Ascending aorta (tissue), 2 donors: ENCODE results near the gene MX2. TPM values are rescaled to one million over a fixed set of nuclear protein-coding genes. Genes with fewer than 3 reads are reported as not detected.

Experiments
- DNase-seq, 2 donors: peaks; one replicate each; pipeline ENCODE4 v3.0.0-alpha.2; 2019; ENCODE audit warnings: low spot score in 2 of 2
- H3K27ac ChIP-seq, 2 donors: fragments of 200-600 bp; sonication (generic); one replicate each; pipeline ENCODE4 v1.5.1; 2016 to 2017; ENCODE audit warnings: mild to moderate bottlenecking in 1 of 2
- H3K27me3 ChIP-seq: fragments of 200-600 bp; sonication (generic); one replicate; pipeline ENCODE4 v1.5.1; 2017
- H3K36me3 ChIP-seq, 2 donors: fragments of 200-600 bp; sonication (generic); one replicate each; pipeline ENCODE4 v1.5.1; 2016
- H3K4me1 ChIP-seq, 2 donors: fragments of 200-600 bp; sonication (generic); one replicate each; pipeline ENCODE4 v1.5.1; 2016 to 2017; ENCODE audit warnings: mild to moderate bottlenecking in 1 of 2
- H3K4me3 ChIP-seq, 2 donors: fragments of 200-600 bp; sonication (generic); one replicate each; pipeline ENCODE4 v1.5.1; 2016 to 2017; ENCODE audit warnings: mild to moderate bottlenecking in 1 of 2
- H3K9me3 ChIP-seq, 2 donors: fragments of 200-600 bp; sonication (generic); one replicate each; pipeline ENCODE4 v1.5.1; 2016
- intact Hi-C: fragments of 100-400 bp; cut with DNase I; formaldehyde crosslinking; loops from one replicate; pipeline ENCODE4 v1.15.1; 2023
- total RNA-seq: library from RNA; depleted of rRNA; stranded (reverse); fragments of >200 nt; gene quantifications from one replicate; pipeline ENCODE4 v1.1.0, GENCODE V29; 2016
- TF ChIP-seq, protein P1 (sequence below), 3 experiments: fragments of 200-600 bp in 2 of 3; fragments of 450-650 bp in 1 of 3; sonication (generic) in 2 of 3; IDR thresholded peaks; one replicate each; pipeline ENCODE4 v1.5.1; 2016 to 2019; ENCODE audit warnings: antibody characterized with exemption in 3 of 3, mild to moderate bottlenecking in 1 of 3, moderate library complexity in 1 of 3

MX2 gene
- total RNA-seq, 1 donor from 2014 or later, result 9.7 TPM

DNA sequence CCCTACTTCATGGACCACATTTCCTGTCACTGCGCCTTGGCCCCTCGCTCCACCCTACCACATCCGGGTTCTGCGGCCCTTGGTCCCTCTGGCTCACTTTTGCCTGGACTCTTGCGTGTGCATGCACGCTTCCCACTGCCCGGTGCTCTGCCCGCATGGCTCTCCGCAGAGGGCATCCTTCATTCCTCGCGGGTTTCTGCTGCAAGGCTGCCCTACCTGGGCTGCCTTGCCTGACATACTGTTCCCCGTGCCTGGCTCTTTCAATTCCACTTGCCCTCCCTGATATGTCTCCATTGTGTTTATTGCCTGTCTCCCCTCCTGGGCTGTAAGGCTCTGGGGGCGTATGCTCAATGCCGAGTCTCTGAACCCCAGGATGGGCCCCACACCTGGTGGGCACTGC lies 26.4 kb downstream of the MX2 start:
- no peak overlapping the region for H3K27ac ChIP-seq
- intact Hi-C loops, result no loop called here
- no peak for DNase-seq

DNA sequence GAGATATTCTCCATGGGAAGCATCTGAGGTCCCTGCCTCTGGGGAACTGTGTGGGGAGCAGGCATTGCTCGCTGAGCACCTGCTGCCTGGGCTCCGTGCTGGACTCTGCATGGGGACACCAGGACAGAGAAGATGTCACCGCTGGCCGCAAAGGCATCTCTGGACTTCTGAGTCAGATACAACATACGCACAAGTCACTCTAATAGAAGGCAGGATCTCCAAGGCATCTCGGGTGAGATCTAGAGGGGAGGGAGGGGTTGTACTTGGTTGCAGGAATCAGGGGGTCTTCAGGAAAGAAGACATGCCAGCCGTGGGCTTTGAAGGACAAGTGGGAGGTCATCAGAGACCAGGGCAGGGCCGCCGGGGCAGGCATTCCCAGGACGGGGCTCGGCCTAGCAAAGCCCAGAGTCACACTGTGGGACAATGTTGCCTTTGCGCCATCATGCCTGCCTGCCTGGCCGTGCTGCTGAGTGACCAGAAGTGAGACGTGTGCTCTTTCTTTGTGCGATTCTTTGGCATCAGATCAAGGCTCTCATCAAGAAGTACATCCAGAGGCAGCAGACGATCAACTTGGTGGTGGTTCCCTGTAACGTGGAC lies 28.3 kb downstream of the MX2 start:
- intact Hi-C loops, result no loop called here
- no peak overlapping the region for H3K27ac ChIP-seq
- TF ChIP-seq, protein P1, sequence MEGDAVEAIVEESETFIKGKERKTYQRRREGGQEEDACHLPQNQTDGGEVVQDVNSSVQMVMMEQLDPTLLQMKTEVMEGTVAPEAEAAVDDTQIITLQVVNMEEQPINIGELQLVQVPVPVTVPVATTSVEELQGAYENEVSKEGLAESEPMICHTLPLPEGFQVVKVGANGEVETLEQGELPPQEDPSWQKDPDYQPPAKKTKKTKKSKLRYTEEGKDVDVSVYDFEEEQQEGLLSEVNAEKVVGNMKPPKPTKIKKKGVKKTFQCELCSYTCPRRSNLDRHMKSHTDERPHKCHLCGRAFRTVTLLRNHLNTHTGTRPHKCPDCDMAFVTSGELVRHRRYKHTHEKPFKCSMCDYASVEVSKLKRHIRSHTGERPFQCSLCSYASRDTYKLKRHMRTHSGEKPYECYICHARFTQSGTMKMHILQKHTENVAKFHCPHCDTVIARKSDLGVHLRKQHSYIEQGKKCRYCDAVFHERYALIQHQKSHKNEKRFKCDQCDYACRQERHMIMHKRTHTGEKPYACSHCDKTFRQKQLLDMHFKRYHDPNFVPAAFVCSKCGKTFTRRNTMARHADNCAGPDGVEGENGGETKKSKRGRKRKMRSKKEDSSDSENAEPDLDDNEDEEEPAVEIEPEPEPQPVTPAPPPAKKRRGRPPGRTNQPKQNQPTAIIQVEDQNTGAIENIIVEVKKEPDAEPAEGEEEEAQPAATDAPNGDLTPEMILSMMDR (IDR thresholded peaks at IDR 0.05), result no peak
- no peak overlapping the region for H3K4me3 ChIP-seq
- H3K4me1 ChIP-seq, result no peaks in the 10 kb centered on the region
- no peaks in the 10 kb centered on the region for H3K27me3 ChIP-seq
- no peaks in the 10 kb centered on the region for H3K9me3 ChIP-seq
- DNase-seq, result no peak
- no peaks in the 10 kb centered on the region for H3K36me3 ChIP-seq

More for the DNA sequence above, 26.4 kb downstream of the MX2 start:
- no peaks in the 10 kb centered on the region for H3K4me1 ChIP-seq
- H3K4me3 ChIP-seq, result no peak overlapping the region
- H3K36me3 ChIP-seq, result no peaks in the 10 kb centered on the region
- H3K9me3 ChIP-seq, result no peaks in the 10 kb centered on the region
- TF ChIP-seq, protein P1 (IDR thresholded peaks at IDR 0.05), result no peak
- H3K27me3 ChIP-seq, result no peaks in the 10 kb centered on the region

DNA sequence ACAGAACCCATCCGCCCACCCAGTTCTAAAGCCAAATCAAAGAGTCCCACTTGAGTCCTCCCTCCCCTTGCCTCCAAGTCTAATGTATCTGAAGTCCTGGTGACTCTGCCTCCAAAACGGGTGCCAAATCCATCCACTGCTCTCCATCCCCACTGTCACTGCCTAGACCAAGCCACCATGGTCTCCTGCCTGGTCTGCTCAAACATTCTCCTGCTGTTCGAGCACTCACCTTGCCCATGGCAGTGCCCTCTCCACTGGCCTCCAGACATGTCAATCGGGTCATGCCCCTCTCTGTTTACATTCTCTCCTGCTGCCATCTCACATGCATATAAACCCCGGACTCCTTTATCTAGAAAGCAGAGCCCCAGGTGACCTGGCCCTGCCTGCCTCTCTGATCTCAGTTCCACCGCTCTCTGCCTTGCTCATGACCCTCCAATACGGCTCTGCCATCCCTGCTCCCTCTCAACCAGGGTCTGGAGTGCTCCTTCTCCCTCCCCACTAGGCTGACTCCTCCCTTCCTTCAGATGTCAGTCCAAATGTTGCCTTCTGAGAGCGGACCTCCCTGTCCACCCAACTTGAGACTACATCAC lies 32.1 kb downstream of the MX2 start:
- TF ChIP-seq, protein P1 (IDR thresholded peaks at IDR 0.05), result no peak
- H3K36me3 ChIP-seq, result no peaks in the 10 kb centered on the region
- intact Hi-C loops, result no loop called here

DNA sequence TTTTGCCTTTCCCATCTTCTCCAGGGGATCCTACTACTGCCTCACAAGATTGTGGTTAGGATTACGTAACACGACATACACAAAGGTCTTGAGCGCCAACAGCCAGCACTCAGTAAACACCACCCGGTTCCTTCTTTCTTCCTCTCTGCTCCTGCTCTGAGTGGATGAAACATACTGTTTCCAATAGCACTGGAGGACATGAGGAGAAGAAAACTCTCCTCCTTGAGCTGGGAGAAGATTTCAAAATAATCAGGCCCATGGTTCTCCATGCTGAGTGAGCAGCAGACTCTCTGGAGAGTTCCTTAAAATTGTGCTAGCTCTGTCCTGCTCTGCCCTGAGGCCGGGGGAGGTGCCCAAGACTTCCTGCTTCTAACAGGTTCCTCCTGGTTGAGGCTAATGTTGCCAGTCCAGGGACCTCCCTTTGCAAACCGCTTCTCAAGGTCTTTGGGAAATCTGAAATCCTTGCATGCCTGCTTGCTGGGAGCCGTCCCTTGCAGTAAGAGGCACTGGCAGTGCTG lies 34.8 kb downstream of the MX2 start:
- no peaks in the 10 kb centered on the region for H3K36me3 ChIP-seq
- TF ChIP-seq, protein P1 (IDR thresholded peaks at IDR 0.05), result no peak

More for the DNA sequence above, 32.1 kb downstream of the MX2 start:
- H3K27ac ChIP-seq, result no peak overlapping the region
- no peaks in the 10 kb centered on the region for H3K27me3 ChIP-seq
- H3K4me3 ChIP-seq, result no peak overlapping the region
- DNase-seq, result no peak
- H3K4me1 ChIP-seq, result no peaks in the 10 kb centered on the region
- no peaks in the 10 kb centered on the region for H3K9me3 ChIP-seq

DNA sequence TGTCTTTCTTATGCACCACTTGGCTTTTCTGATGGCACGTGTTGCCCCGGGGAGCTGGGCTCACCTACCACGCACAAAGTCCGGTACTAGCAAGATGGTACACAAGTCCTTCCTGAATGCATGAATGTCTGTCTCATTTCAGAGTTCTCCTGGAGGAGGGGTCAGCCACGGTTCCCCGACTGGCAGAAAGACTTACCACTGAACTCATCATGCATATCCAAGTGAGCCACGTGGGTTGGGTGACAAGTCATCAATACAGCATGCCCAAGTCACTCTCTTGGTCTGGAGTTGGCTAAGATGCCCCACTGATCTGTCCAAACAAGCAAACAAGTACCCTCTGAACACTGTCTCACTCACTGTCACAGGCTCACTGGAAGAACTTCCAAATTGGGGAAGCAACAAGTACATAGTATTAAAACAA lies 35.7 kb downstream of the MX2 start:
- intact Hi-C loops, result no loop called here
- Histone ChIP-seq H3K4me3 (no peak overlapping the region), H3K4me1 (no peaks in the 10 kb centered on the region), H3K27ac (no peak overlapping the region), H3K9me3 (no peaks in the 10 kb centered on the region), H3K36me3 (no peaks in the 10 kb centered on the region), H3K27me3 (no peaks in the 10 kb centered on the region)
- no peak for DNase-seq
- TF ChIP-seq, protein P1 (IDR thresholded peaks at IDR 0.05), result no peak

More for the DNA sequence above, 34.8 kb downstream of the MX2 start:
- Histone ChIP-seq H3K27me3 (no peaks in the 10 kb centered on the region), H3K4me3 (no peak overlapping the region), H3K27ac (no peak overlapping the region), H3K9me3 (no peaks in the 10 kb centered on the region), H3K4me1 (no peaks in the 10 kb centered on the region)
- no peak for DNase-seq
- intact Hi-C loops, result no loop called here
